K562 (cell line): ENCODE results near the gene RPS6KA2. TPM values are rescaled to one million over a fixed set of nuclear protein-coding genes. Genes with fewer than 3 reads are reported as not detected.

ENCODE experiments used
- ATF1 ChIP-seq, 2 experiments: fragments of 450-650 bp in 1 of 2; IDR thresholded peaks; 2 replicates each; pipeline ENCODE4 v1.6.1; 2016; ENCODE audit warnings: missing compliant biosample characterization in 1 of 2, missing genetic modification characterization in 1 of 2
- E2F8 ChIP-seq: fragments of 450-650 bp; IDR thresholded peaks from 2 replicates; pipeline ENCODE4 v1.7.1; 2018; ENCODE audit warnings: mild to moderate bottlenecking, low read depth; ENCODE audit not compliant: partially characterized antibody
- ESRRB ChIP-seq: fragments of 250-450 bp; sonication (Bioruptor Pico); IDR thresholded peaks from 2 replicates; pipeline ENCODE4 v1.5.0; 2020; ENCODE audit warnings: mild to moderate bottlenecking, moderate library complexity, borderline replicate concordance
- FOSL1 ChIP-seq: fragments of 200-800 bp; sonication (Bioruptor generic); conservative IDR thresholded peaks from 2 replicates; pipeline ENCODE4 v1.6.1; 2016; ENCODE audit warnings: missing genetic modification characterization, missing compliant biosample characterization
- LARP7 ChIP-seq: fragments of 450-650 bp; IDR thresholded peaks from 2 replicates; pipeline ENCODE4 v1.6.1; 2016
- MNT ChIP-seq, 2 experiments: fragments of 450-650 bp; conservative IDR thresholded peaks; 2 replicates each; pipeline ENCODE4 v1.6.1; 2017; ENCODE audit warnings: mild to moderate bottlenecking in 2 of 2, moderate library complexity in 2 of 2
- OTX1 ChIP-seq: fragments of 450-650 bp; formaldehyde crosslinking; IDR thresholded peaks from 2 replicates; pipeline ENCODE4 v1.4.0; 2022; ENCODE audit warnings: mild to moderate bottlenecking
- RBM25 ChIP-seq: fragments of 200-400 bp; formaldehyde crosslinking; IDR thresholded peaks from 2 replicates; pipeline ENCODE4 v1.6.1; 2018; ENCODE audit warnings: low read length, low read depth, moderate library complexity; ENCODE audit not compliant: severe bottlenecking
- SRSF7 ChIP-seq: fragments of 200-400 bp; formaldehyde crosslinking; optimal IDR thresholded peaks from 2 replicates; pipeline ENCODE3; 2017; ENCODE audit warnings: mild to moderate bottlenecking, low read depth, low read length
- ZNF212 ChIP-seq: fragments of 450-650 bp; formaldehyde crosslinking; IDR thresholded peaks from 2 replicates; pipeline ENCODE4 v1.4.0; 2020; ENCODE audit warnings: mild to moderate bottlenecking
- ZNF507 ChIP-seq: conservative IDR thresholded peaks from 2 replicates; pipeline ENCODE4 v1.6.1; 2017; ENCODE audit warnings: missing genetic modification characterization, missing compliant biosample characterization
- ZNF592 ChIP-seq: fragments of 450-650 bp; IDR thresholded peaks from 2 replicates; pipeline ENCODE4 v1.6.1; 2017; ENCODE audit warnings: antibody characterized with exemption, mild to moderate bottlenecking
- ZNF76 ChIP-seq: fragments of 250-450 bp; sonication (Bioruptor Pico); IDR thresholded peaks from 2 replicates; pipeline ENCODE4 v1.4.0; 2020; ENCODE audit warnings: mild to moderate bottlenecking, moderate library complexity, borderline replicate concordance
- polyA plus RNA-seq, 8 experiments: library from polyadenylated mRNA; depleted of rRNA in 4 of 8; stranded (reverse) in 5 of 8; unstranded in 3 of 8; fragments of >200 nt; fragmentation: Nextera tagmentation in 2 of 8; fragmentation: Illumina TruSeq in 1 of 8; extraction: Ambion mirVana in 2 of 8; extraction: Trizol in 1 of 8; gene quantifications; 2 replicates each; pipeline versions ENCODE4 v1.2.1 to v1.2.3, GENCODE V29; 2011 to 2014; ENCODE audit warnings: inconsistent platforms in 1 of 8, missing spikeins in 1 of 8
- total RNA-seq, 7 experiments: library from RNA; depleted of rRNA in 6 of 7; stranded (reverse); fragments of >200 nt in 6 of 7; fragmentation: Illumina TruSeq in 2 of 7; extraction: Trizol in 2 of 7; gene quantifications; 2 replicates each; pipeline versions ENCODE4 v1.2.1 to v1.2.3, GENCODE V29; 2011 to 2021; ENCODE audit warnings: low replicate concordance in 1 of 7
- TF ChIP-seq, protein P1 (sequence below): fragments of 200-800 bp; sonication (Bioruptor generic); IDR thresholded peaks from 2 replicates; pipeline ENCODE4 v1.6.1; 2017; ENCODE audit warnings: missing genetic modification characterization, missing compliant biosample characterization
- TF ChIP-seq, protein P2 (sequence below): fragments of 450-650 bp; IDR thresholded peaks from 2 replicates; pipeline ENCODE4 v1.6.1; 2016

Gene RPS6KA2
- total and polyA plus RNA-seq, 9 of the 15 experiments (the other 6 are each of a cell fraction or from before 2014, with no cell fraction given), result 0.29 to 1.00 (median 0.53) TPM

- TF ChIP-seq E2F8 (no peak), RBM25 (peak; percentile 87), ZNF507 (no peak), ZNF76 (no peak), OTX1 (CRISPR knock-in tag) (no peak), ZNF592 (no peak), SRSF7 (no peak), MNT (conservative IDR thresholded peaks at IDR 0.05) (peak in 1 of 2 experiments; percentile 56; a peak in 2 of 4 replicates), ATF1 (CRISPR knock-in tag; IDR thresholded peaks at IDR 0.05) (no peak; the same call in 1 of the 2 replicates), ATF1 (tag; IDR thresholded peaks at IDR 0.05) (0 out of 2 replicates have a peak, but pooled peaks have one; percentile 28), ESRRB (CRISPR knock-in tag) (no peak), ZNF212 (no peak), LARP7 (no peak), FOSL1 (tag) (no peak)
- TF ChIP-seq, protein P1, sequence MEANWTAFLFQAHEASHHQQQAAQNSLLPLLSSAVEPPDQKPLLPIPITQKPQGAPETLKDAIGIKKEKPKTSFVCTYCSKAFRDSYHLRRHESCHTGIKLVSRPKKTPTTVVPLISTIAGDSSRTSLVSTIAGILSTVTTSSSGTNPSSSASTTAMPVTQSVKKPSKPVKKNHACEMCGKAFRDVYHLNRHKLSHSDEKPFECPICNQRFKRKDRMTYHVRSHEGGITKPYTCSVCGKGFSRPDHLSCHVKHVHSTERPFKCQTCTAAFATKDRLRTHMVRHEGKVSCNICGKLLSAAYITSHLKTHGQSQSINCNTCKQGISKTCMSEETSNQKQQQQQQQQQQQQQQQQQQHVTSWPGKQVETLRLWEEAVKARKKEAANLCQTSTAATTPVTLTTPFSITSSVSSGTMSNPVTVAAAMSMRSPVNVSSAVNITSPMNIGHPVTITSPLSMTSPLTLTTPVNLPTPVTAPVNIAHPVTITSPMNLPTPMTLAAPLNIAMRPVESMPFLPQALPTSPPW, result peak; percentile 97
- TF ChIP-seq, protein P2, sequence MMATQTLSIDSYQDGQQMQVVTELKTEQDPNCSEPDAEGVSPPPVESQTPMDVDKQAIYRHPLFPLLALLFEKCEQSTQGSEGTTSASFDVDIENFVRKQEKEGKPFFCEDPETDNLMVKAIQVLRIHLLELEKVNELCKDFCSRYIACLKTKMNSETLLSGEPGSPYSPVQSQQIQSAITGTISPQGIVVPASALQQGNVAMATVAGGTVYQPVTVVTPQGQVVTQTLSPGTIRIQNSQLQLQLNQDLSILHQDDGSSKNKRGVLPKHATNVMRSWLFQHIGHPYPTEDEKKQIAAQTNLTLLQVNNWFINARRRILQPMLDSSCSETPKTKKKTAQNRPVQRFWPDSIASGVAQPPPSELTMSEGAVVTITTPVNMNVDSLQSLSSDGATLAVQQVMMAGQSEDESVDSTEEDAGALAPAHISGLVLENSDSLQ, result peak; percentile 94
These were observed at the start of gene RPS6KA2 (continued) for GRCh38 chr6:166627033-166627874.
